Thoracic aorta (tissue), 2 donors: ENCODE measurements around the gene LRRTM1. TPM values are rescaled to one million over a fixed set of nuclear protein-coding genes. Genes with fewer than 3 reads are reported as not detected.

ENCODE experiments used
- ATAC-seq: fragments of 150-250 bp; one replicate; pipeline ENCODE4 v1.8.0; 2017; ENCODE audit warnings: low read depth; ENCODE audit not compliant: insufficient number of reproducible peaks, low FRiP score
- DNase-seq: peaks from one replicate; pipeline ENCODE4 v3.0.0-alpha.2; 2020; ENCODE audit warnings: low spot score
- H3K27ac ChIP-seq, 2 donors: fragments of 200-600 bp; sonication (generic); 1 replicate in 1 of 2; 2 replicates in 1 of 2; pipeline ENCODE4 v1.5.1; 2016; ENCODE audit warnings: mild to moderate bottlenecking in 2 of 2, moderate library complexity in 2 of 2
- H3K27me3 ChIP-seq: fragments of 200-600 bp; sonication (generic); replicated peaks from 2 replicates; pipeline ENCODE4 v1.6.0; 2016; ENCODE audit warnings: mild to moderate bottlenecking; ENCODE audit not compliant: insufficient read depth
- H3K36me3 ChIP-seq: fragments of 200-600 bp; sonication (generic); one replicate; pipeline ENCODE4 v1.5.1; 2016
- H3K4me1 ChIP-seq, 2 donors: fragments of 200-600 bp; sonication (generic); 1 replicate in 1 of 2; 2 replicates in 1 of 2; pipeline versions ENCODE4 v1.5.1 to v1.6.0; 2016; ENCODE audit warnings: low read depth in 2 of 2, mild to moderate bottlenecking in 1 of 2; ENCODE audit not compliant: control insufficient read depth in 1 of 2
- H3K4me3 ChIP-seq: fragments of 200-600 bp; sonication (generic); 2 replicates; pipeline ENCODE4 v1.5.1; 2016; ENCODE audit warnings: mild to moderate bottlenecking
- H3K9me3 ChIP-seq: fragments of 200-600 bp; sonication (generic); 2 replicates; pipeline ENCODE4 v1.5.1; 2016
- total RNA-seq, 2 donors: library from RNA; depleted of rRNA; stranded (reverse); fragments of >200 nt; gene quantifications; one replicate each; pipeline versions ENCODE4 v1.1.0 to v1.2.3, GENCODE V29; 2016
- TF ChIP-seq, protein P1 (sequence below): fragments of 200-600 bp; sonication (generic); IDR thresholded peaks from one replicate; pipeline ENCODE4 v1.5.1; 2019; ENCODE audit warnings: antibody characterized with exemption

The LRRTM1 gene
- total RNA-seq, 2 donors from 2014 or later = not detected

DNA sequence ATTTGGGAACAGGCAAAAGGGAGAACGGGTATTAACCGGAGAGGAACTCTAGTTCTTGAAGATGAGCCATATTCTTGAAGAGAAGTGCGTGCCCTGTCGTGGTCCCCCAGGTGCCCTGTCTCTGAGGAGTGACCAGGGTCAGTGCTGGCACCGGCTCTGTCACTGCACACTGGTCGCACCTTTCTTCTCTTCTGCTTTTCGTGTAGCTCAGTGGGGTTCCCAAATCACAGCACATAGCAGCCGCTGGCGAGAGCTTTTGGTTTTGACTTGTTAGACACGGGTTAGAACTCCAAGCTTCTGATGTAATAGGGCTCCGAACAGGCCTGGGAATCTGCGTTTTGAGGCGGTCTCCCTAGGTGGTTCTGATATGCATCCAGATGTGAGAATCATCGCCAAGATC is 18.4 kb upstream of the LRRTM1 start:
- TF ChIP-seq, protein P1, sequence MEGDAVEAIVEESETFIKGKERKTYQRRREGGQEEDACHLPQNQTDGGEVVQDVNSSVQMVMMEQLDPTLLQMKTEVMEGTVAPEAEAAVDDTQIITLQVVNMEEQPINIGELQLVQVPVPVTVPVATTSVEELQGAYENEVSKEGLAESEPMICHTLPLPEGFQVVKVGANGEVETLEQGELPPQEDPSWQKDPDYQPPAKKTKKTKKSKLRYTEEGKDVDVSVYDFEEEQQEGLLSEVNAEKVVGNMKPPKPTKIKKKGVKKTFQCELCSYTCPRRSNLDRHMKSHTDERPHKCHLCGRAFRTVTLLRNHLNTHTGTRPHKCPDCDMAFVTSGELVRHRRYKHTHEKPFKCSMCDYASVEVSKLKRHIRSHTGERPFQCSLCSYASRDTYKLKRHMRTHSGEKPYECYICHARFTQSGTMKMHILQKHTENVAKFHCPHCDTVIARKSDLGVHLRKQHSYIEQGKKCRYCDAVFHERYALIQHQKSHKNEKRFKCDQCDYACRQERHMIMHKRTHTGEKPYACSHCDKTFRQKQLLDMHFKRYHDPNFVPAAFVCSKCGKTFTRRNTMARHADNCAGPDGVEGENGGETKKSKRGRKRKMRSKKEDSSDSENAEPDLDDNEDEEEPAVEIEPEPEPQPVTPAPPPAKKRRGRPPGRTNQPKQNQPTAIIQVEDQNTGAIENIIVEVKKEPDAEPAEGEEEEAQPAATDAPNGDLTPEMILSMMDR = no peak
- no peak for DNase-seq
- no peak overlapping the region for H3K27ac ChIP-seq
- no peaks in the 10 kb centered on the region for H3K27me3 ChIP-seq
- no peaks in the 10 kb centered on the region for H3K9me3 ChIP-seq
- H3K4me1 ChIP-seq = no peaks in the 10 kb centered on the region
- H3K36me3 ChIP-seq = no peaks in the 10 kb centered on the region
- ATAC-seq = no peak
- H3K4me3 ChIP-seq = no peak overlapping the region

GRCh38 chr2:80322311-80322920 is 17.9 kb upstream of the LRRTM1 start:
- no peaks in the 10 kb centered on the region for H3K4me1 ChIP-seq
- no peak overlapping the region for H3K4me3 ChIP-seq
- no peak overlapping the region for H3K27ac ChIP-seq
- TF ChIP-seq, protein P1 = no peak
- no peak for ATAC-seq
- H3K27me3 ChIP-seq = no peaks in the 10 kb centered on the region
- no peaks in the 10 kb centered on the region for H3K9me3 ChIP-seq
- DNase-seq = no peak
- no peaks in the 10 kb centered on the region for H3K36me3 ChIP-seq

GRCh38 chr2:80312282-80312839 is 7.8 kb upstream of the LRRTM1 start:
- DNase-seq = no peak
- H3K9me3 ChIP-seq = no peaks in the 10 kb centered on the region
- H3K27ac ChIP-seq = no peak overlapping the region
- H3K4me1 ChIP-seq = no peaks in the 10 kb centered on the region
- no peaks in the 10 kb centered on the region for H3K36me3 ChIP-seq
- TF ChIP-seq, protein P1 = no peak
- no peaks in the 10 kb centered on the region for H3K27me3 ChIP-seq
- H3K4me3 ChIP-seq = no peak overlapping the region
- ATAC-seq = no peak

- no peak for ATAC-seq
- TF ChIP-seq, protein P1 = no peak
- Histone ChIP-seq H3K9me3 (no peaks in the 10 kb centered on the region), H3K4me1 (no peaks in the 10 kb centered on the region), H3K4me3 (no peak overlapping the region), H3K27me3 (no peaks in the 10 kb centered on the region), H3K36me3 (no peaks in the 10 kb centered on the region), H3K27ac (no peak overlapping the region)
- DNase-seq = no peak
Measured at GRCh38 chr2:80311304-80311703, 6.8 kb upstream of the LRRTM1 start.

- ATAC-seq (no peak), DNase-seq (no peak)
- Histone ChIP-seq H3K36me3 (no peaks in the 10 kb centered on the region), H3K27me3 (no peaks in the 10 kb centered on the region), H3K4me1 (no peaks in the 10 kb centered on the region), H3K9me3 (no peaks in the 10 kb centered on the region), H3K4me3 (no peak overlapping the region), H3K27ac (no peak overlapping the region)
- TF ChIP-seq, protein P1 = no peak
Measured at GRCh38 chr2:80303006-80303908, 1.3 kb downstream of the LRRTM1 start.
